IPS-NIHi11 (cell line): ENCODE measurements around the gene GUSB.

Experiments used
- DNase-seq: peaks from one replicate; pipeline ENCODE4 v3.0.0; 2012; ENCODE audit warnings: mixed read lengths, low spot score

GUSB gene

DNA sequence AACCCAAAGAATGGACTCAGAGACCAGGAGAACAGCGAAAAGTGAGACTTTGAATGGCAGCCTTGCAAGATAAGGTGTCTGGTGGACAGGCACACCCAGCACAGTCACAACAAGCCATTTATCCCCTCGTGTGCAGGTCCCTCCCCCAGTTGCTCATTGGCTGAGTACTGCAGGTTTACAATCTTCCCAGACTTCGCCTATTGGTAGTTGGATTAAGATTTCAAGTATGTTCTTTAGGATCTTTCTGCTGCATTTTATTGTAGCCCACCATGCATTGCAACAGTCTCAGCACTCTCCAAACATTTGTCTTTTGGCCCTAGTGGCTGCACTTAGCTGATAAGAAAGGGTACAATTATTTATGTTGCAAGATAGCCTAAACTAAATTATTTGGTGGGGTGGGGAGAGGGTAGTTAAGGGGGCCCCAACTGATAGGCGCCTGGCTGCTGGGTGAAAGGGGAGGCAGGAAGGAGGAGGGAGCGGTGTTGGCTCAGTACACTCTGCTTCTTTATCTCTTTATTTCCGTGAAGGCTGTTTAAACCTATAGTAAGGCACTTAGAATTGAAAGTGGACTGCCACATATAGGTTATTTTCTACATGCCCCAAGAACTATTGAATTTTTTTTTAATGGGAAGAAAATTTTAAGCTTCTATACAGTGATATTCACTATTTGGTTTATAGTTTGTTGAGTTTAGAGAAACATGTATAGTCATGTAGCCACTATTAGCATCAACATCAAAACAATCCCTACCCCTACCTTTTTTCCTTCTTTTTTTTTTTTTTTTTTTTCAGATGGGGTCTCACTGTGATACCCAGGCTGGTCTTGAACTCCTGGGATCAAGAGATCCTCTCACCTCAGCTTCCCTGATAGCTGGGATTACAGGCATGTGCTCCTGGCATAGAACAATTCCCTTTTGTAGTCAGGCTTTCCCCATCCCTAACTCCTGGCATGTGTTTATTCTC, 54.2 kb downstream of the GUSB start:
- no peak for DNase-seq

DNA sequence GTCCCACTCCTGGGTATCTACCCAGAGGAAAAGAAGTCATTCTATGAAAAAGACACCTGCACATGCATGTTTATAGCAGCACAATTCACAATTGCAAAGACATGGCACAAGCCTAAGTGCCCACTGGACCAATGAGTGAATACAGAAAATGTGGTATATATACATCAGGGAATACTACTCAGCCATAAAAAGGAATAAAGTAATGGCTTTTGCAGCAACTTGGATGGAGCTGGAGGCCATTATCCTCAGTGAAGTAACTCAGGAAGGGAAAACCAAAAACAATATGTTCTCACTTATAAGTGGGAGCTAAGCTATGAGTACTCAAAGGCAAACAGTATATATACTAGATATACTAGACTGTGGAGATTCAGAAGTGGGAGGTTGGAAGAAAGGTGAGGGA, 55.4 kb downstream of the GUSB start:
- no peak for DNase-seq

DNA sequence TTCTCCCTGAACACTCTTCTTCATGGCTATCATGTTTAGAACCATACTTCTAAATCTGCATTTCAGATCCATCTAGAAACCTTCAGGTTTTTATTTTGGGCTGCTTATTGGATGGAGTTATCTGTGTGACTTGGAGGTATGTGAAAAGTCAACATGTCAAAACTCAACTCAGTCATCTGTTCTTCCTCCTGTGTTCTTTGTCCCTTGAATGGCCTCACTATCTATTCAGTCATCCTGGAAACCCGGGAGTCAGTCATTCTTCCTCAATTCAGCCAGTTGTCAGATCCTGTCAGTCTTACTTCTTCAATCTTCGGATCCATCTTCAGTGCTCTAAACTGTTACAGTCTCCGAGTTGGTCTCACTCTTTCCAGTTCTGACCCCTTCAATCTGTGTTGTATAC, 57.0 kb downstream of the GUSB start:
- no peak for DNase-seq

DNA sequence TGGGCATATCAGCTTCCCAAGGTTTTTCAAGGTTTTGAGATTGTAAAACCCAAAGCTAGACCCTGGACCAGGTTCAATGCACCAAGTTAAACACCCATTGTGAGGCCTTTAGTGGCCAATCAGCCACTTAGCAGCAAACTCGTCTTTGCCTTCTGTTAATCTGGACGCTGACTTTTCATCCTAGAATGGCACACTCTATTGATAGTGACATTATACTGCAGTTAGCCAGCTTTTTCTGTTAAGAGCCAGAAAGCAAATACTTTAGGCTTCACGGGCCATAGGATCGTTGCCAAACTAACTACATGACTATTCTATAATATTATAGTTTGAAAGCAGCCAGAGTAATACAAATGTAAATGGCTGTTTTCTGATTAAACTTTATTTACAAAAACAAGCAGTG, 57.8 kb downstream of the GUSB start:
- no peak for DNase-seq

DNA sequence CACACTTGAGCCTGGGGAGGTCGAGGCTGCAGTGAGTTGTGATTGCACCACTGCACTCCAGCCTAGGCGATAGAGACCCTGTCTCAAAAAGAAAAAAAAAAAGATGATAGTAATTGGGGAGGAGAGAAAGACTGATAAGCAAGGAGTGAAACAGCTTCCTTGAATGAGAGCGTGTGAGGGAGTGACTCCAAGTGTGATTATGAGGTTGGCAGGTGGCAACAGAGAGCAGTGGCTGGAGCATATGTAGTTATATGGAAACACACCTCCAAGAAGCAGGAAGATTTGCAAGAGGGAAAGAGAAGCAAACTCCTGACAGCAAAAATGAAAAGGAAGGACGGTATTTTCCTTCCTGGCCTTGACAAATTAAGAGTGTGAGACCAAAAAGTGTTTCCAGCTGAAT, 58.7 kb downstream of the GUSB start:
- no peak for DNase-seq

DNA sequence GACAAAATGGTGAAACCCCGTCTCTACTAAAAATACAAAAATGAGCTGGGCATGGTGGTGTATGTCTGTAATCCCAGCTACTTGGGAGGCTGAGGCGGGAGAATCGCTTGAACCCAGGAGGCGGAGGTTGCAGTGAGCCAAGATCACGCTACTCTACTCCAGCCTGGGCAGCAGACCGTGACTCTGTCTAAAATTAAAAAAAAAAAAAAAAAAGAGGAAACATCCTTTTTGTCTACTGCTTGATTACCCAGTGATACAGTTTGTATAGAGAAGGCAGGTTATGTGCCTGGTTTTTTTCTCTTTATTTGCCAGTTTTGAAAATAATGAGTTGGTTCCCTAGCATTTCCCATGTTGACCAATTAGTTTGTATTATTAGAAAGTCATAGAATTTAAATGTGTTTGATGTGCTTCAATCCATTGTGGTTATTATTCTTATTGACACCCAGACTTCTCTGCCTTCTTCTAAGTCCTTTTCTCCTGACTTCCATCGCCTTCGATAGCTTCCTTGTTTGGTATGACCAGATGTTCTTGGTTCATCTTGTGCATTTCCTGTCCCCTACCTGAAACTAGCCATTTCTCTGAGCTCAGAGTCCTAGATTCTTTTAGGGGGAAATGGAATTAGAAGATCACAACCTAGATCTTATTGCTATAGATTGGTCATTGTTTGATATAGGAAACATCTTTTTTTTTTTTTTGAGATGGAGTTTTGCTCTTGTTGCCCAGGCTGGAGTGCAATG, 65.9 kb downstream of the GUSB start:
- DNase-seq: no peak

DNA sequence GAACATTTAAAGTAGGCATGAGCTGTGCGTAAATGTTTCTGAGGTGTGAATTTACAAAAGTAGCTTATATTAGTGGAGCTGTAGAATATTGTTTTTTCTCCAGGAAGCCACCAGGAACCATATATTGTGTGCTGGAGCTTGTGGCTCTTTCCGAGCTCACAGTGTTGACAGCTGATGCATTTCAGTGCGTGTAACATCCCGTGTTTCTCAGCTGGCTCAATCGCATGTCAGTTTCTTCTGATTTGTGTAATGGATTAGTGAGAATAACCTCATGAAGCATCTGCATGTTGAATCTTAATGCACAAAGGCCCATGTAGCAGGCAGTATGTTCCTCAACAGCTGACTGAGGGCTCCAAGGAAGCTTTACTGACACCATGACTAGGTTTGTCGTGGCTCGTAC, 69.8 kb downstream of the GUSB start:
- DNase-seq: no peak
